ENCODE measurements around the gene ADGRL3.

- TF ChIP-seq CTCF (IDR thresholded peaks at IDR 0.05; ENCODE audit: low read length) (no peak), EZH2 (IDR thresholded peaks at IDR 0.05; ENCODE audit: borderline replicate concordance, low read length) (no peak)
Observed at GRCh38 chr4:61200187-61200915, at the start of gene ADGRL3.

Measured in OCI-LY1 (cell line).